GM13977 (cell line): Measurements from ENCODE around the gene NTSR1.

ENCODE experiments used
- DNase-seq: peaks from one replicate; pipeline ENCODE4 v3.0.0; 2012; ENCODE audit warnings: low spot score
- CTCF ChIP-seq: IDR thresholded peaks from 2 replicates; pipeline ENCODE4 v1.5.1; 2012; ENCODE audit warnings: mild to moderate bottlenecking, control low read depth; ENCODE audit not compliant: insufficient read depth; ENCODE audit errors: extremely low read depth, missing control alignments
- in situ Hi-C: fragments of 300-500 bp; cut with MboI; formaldehyde crosslinking; loops from one replicate; pipeline ENCODE4 v1.12.0; 2022; ENCODE audit warnings: low sequenced_read_pairs, low pct_unique_long_range_greater_than_20kb, mixed read lengths, inconsistent platforms; ENCODE audit not compliant: unreplicated experiment

Gene NTSR1

GRCh38 chr20:62737271-62737811 is 28.7 kb downstream of the NTSR1 start:
- no peak for DNase-seq
- in situ Hi-C loops = no loop called here
- TF ChIP-seq CTCF = no peak

GRCh38 chr20:62738025-62738881 is 29.6 kb downstream of the NTSR1 start:
- DNase-seq = no peak
- TF ChIP-seq CTCF = no peak
- in situ Hi-C loops = no loop called here

GRCh38 chr20:62739067-62739466 is 30.4 kb downstream of the NTSR1 start:
- no peak for TF ChIP-seq CTCF
- in situ Hi-C loops = no loop called here
- no peak for DNase-seq

GRCh38 chr20:62739581-62740285 is 31.1 kb downstream of the NTSR1 start:
- DNase-seq = no peak
- in situ Hi-C loops = no loop called here

GRCh38 chr20:62740286-62741141 is 31.9 kb downstream of the NTSR1 start:
- peak; percentile 88 for DNase-seq
- in situ Hi-C loops = no loop called here
- TF ChIP-seq CTCF = peak; percentile 4

More at GRCh38 chr20:62739581-62740285, 31.1 kb downstream of the NTSR1 start:
- TF ChIP-seq CTCF = no peak

DNA sequence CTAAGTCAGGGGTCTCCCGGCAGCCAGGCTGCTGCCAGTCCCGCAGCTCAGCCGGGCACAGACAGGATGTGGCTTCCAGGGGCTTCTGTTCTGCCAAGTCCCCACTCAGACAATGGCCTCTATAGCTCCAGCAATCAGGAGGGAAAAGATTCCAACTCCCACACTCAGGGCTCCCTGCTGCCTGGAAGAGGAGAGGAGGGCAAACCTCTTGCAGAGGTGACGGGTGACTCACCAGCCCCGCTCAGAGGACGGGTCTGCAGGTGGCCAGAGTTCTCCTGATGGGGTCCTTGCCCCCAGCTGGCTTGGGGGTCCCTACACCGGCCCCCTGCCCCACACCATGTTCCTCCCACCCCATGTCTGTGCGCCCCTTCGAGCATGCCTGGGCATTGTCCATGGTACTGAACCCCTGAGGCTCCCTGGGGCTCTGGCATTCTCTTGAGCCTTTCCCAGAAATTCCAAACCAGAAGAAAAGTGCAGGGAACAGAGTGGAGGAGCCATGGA is 32.6 kb downstream of the NTSR1 start:
- no peak for DNase-seq
- TF ChIP-seq CTCF = no peak
- in situ Hi-C loops = no loop called here
